Measurements from ENCODE around the gene USP15.

USP15 gene

GRCh38 chr12:62217466-62218194 is 42.6 kb upstream of the USP15 start (continued):
- TF ChIP-seq REST (tag by site-specific recombination; IDR thresholded peaks at IDR 0.05) (peak; percentile 66; the same call in 1 of the 2 replicates), ZNF791 (tag by site-specific recombination; IDR thresholded peaks at IDR 0.05) (no peak), IKZF3 (tag by site-specific recombination; IDR thresholded peaks at IDR 0.05) (no peak), ZNF610 (tag by site-specific recombination; IDR thresholded peaks at IDR 0.05; ENCODE audit: borderline replicate concordance) (no peak), BCL11A (tag by site-specific recombination; IDR thresholded peaks at IDR 0.05; ENCODE audit: low read depth) (no peak), ZSCAN30 (tag by site-specific recombination; IDR thresholded peaks at IDR 0.05) (no peak), FEZF1 (tag by site-specific recombination; IDR thresholded peaks at IDR 0.05) (no peak), ZNF169 (tag by site-specific recombination; IDR thresholded peaks at IDR 0.05) (no peak), ZNF747 (tag by site-specific recombination; IDR thresholded peaks at IDR 0.05) (no peak), HIC1 (tag by site-specific recombination; IDR thresholded peaks at IDR 0.05) (no peak), ZBTB8A (tag by site-specific recombination; IDR thresholded peaks at IDR 0.05) (0 out of 2 replicates have a peak, but pooled peaks have one; percentile 51), PATZ1 (tag by site-specific recombination; IDR thresholded peaks at IDR 0.05) (no peak), ZNF391 (tag by site-specific recombination; IDR thresholded peaks at IDR 0.05; ENCODE audit: borderline replicate concordance, low read depth) (no peak), ZNF394 (tag by site-specific recombination; IDR thresholded peaks at IDR 0.05; ENCODE audit: borderline replicate concordance) (peak; percentile 91), ZNF18 (tag by site-specific recombination; IDR thresholded peaks at IDR 0.05) (no peak), ZNF660 (tag by site-specific recombination; IDR thresholded peaks at IDR 0.05) (no peak), ZNF600 (tag by site-specific recombination; IDR thresholded peaks at IDR 0.05) (no peak)
- TF ChIP-seq, protein P1, sequence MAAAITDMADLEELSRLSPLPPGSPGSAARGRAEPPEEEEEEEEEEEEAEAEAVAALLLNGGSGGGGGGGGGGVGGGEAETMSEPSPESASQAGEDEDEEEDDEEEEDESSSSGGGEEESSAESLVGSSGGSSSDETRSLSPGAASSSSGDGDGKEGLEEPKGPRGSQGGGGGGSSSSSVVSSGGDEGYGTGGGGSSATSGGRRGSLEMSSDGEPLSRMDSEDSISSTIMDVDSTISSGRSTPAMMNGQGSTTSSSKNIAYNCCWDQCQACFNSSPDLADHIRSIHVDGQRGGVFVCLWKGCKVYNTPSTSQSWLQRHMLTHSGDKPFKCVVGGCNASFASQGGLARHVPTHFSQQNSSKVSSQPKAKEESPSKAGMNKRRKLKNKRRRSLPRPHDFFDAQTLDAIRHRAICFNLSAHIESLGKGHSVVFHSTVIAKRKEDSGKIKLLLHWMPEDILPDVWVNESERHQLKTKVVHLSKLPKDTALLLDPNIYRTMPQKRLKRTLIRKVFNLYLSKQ (tag by site-specific recombination; IDR thresholded peaks at IDR 0.05; ENCODE audit: borderline replicate concordance) = 0 out of 2 replicates have a peak, but pooled peaks have one; percentile 9
- TF ChIP-seq, protein P2, sequence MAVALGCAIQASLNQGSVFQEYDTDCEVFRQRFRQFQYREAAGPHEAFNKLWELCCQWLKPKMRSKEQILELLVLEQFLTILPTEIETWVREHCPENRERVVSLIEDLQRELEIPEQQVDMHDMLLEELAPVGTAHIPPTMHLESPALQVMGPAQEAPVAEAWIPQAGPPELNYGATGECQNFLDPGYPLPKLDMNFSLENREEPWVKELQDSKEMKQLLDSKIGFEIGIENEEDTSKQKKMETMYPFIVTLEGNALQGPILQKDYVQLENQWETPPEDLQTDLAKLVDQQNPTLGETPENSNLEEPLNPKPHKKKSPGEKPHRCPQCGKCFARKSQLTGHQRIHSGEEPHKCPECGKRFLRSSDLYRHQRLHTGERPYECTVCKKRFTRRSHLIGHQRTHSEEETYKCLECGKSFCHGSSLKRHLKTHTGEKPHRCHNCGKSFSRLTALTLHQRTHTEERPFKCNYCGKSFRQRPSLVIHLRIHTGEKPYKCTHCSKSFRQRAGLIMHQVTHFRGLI (tag by site-specific recombination; IDR thresholded peaks at IDR 0.05) = no peak
- TF ChIP-seq, protein P3, sequence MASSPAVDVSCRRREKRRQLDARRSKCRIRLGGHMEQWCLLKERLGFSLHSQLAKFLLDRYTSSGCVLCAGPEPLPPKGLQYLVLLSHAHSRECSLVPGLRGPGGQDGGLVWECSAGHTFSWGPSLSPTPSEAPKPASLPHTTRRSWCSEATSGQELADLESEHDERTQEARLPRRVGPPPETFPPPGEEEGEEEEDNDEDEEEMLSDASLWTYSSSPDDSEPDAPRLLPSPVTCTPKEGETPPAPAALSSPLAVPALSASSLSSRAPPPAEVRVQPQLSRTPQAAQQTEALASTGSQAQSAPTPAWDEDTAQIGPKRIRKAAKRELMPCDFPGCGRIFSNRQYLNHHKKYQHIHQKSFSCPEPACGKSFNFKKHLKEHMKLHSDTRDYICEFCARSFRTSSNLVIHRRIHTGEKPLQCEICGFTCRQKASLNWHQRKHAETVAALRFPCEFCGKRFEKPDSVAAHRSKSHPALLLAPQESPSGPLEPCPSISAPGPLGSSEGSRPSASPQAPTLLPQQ (tag by site-specific recombination; IDR thresholded peaks at IDR 0.05) = no peak
- TF ChIP-seq, protein P4, sequence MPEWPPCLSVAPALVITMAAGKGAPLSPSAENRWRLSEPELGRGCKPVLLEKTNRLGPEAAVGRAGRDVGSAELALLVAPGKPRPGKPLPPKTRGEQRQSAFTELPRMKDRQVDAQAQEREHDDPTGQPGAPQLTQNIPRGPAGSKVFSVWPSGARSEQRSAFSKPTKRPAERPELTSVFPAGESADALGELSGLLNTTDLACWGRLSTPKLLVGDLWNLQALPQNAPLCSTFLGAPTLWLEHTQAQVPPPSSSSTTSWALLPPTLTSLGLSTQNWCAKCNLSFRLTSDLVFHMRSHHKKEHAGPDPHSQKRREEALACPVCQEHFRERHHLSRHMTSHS (tag by site-specific recombination; IDR thresholded peaks at IDR 0.05) = no peak
